Measurements from ENCODE around the gene TOX2.

GRCh38 chr20:43987018-43987417, 72.4 kb downstream of the TOX2 start:
- TF ChIP-seq, protein P1, sequence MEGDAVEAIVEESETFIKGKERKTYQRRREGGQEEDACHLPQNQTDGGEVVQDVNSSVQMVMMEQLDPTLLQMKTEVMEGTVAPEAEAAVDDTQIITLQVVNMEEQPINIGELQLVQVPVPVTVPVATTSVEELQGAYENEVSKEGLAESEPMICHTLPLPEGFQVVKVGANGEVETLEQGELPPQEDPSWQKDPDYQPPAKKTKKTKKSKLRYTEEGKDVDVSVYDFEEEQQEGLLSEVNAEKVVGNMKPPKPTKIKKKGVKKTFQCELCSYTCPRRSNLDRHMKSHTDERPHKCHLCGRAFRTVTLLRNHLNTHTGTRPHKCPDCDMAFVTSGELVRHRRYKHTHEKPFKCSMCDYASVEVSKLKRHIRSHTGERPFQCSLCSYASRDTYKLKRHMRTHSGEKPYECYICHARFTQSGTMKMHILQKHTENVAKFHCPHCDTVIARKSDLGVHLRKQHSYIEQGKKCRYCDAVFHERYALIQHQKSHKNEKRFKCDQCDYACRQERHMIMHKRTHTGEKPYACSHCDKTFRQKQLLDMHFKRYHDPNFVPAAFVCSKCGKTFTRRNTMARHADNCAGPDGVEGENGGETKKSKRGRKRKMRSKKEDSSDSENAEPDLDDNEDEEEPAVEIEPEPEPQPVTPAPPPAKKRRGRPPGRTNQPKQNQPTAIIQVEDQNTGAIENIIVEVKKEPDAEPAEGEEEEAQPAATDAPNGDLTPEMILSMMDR (IDR thresholded peaks at IDR 0.05) = no peak
- TF ChIP-seq POLR2A (IDR thresholded peaks at IDR 0.05) = no peak
- TF ChIP-seq POLR2AphosphoS5 (IDR thresholded peaks at IDR 0.05) = no peak

All from prostate gland (tissue), 2 donors.